Right atrium auricular region (tissue), 2 donors: ENCODE measurements around the gene MYOF. TPM values are rescaled to one million over a fixed set of nuclear protein-coding genes. Genes with fewer than 3 reads are reported as not detected.

Source experiments
- DNase-seq: peaks from one replicate; pipeline ENCODE4 v3.0.0-alpha.2; 2019; ENCODE audit warnings: low spot score
- H3K27ac ChIP-seq, 2 donors: fragments of 200-600 bp; sonication (generic); 1 replicate in 1 of 2; 2 replicates in 1 of 2; pipeline ENCODE4 v1.5.1; 2016 to 2019
- H3K27me3 ChIP-seq, 2 donors: fragments of 200-600 bp; sonication (generic); one replicate each; pipeline versions ENCODE4 v1.5.1 to v1.6.0; 2017 to 2019
- H3K36me3 ChIP-seq: fragments of 200-600 bp; sonication (generic); one replicate; pipeline ENCODE4 v1.5.1; 2016
- H3K4me1 ChIP-seq, 2 donors: fragments of 200-600 bp; sonication (generic); one replicate each; pipeline versions ENCODE4 v1.5.1 to v1.6.0; 2017 to 2019
- H3K4me3 ChIP-seq, 2 donors: fragments of 200-600 bp; sonication (generic); 1 replicate in 1 of 2; 2 replicates in 1 of 2; pipeline ENCODE4 v1.5.1; 2017 to 2019; ENCODE audit warnings: mild to moderate bottlenecking in 1 of 2, moderate library complexity in 1 of 2
- H3K9me3 ChIP-seq, 2 donors: fragments of 200-600 bp; sonication (generic); one replicate each; pipeline ENCODE4 v1.5.1; 2019
- total RNA-seq, 2 donors: library from RNA; depleted of rRNA; stranded (reverse); fragments of >200 nt; gene quantifications; one replicate each; pipeline ENCODE4 v1.1.0, GENCODE V29; 2016
- TF ChIP-seq, protein P1 (sequence below), 2 donors: fragments of 200-600 bp; sonication (generic); IDR thresholded peaks; one replicate each; pipeline ENCODE4 v1.5.1; 2019; ENCODE audit warnings: antibody characterized with exemption in 2 of 2

Gene MYOF
- total RNA-seq, 2 donors from 2014 or later: 13.4 to 14.1 TPM

DNA sequence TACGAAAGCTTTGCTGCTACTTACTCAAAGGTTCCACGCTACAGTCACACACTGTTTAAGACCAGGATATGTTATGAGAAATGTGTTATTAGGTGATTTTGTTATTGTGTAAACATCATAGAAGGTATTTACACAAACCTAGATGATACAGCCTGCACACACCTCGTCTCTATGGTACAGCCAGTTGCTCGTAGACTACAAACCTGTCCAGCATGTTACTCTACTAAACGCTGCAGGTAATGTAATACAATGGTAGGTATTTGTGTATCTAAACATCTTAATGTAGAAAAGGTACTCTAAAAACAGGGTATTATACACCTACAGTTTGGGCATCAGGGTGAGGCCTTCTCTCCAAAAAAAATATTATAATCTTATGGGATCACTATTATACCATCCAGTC, 181.2 kb downstream of the MYOF start:
- H3K36me3 ChIP-seq: no peaks in the 10 kb centered on the region
- no peaks in the 10 kb centered on the region for H3K9me3 ChIP-seq
- no peak overlapping the region for H3K27ac ChIP-seq
- no peak overlapping the region for H3K4me3 ChIP-seq
- H3K4me1 ChIP-seq: no peaks in the 10 kb centered on the region
- TF ChIP-seq, protein P1, sequence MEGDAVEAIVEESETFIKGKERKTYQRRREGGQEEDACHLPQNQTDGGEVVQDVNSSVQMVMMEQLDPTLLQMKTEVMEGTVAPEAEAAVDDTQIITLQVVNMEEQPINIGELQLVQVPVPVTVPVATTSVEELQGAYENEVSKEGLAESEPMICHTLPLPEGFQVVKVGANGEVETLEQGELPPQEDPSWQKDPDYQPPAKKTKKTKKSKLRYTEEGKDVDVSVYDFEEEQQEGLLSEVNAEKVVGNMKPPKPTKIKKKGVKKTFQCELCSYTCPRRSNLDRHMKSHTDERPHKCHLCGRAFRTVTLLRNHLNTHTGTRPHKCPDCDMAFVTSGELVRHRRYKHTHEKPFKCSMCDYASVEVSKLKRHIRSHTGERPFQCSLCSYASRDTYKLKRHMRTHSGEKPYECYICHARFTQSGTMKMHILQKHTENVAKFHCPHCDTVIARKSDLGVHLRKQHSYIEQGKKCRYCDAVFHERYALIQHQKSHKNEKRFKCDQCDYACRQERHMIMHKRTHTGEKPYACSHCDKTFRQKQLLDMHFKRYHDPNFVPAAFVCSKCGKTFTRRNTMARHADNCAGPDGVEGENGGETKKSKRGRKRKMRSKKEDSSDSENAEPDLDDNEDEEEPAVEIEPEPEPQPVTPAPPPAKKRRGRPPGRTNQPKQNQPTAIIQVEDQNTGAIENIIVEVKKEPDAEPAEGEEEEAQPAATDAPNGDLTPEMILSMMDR (IDR thresholded peaks at IDR 0.05): no peak
- no peaks in the 10 kb centered on the region for H3K27me3 ChIP-seq
- DNase-seq: no peak

DNA sequence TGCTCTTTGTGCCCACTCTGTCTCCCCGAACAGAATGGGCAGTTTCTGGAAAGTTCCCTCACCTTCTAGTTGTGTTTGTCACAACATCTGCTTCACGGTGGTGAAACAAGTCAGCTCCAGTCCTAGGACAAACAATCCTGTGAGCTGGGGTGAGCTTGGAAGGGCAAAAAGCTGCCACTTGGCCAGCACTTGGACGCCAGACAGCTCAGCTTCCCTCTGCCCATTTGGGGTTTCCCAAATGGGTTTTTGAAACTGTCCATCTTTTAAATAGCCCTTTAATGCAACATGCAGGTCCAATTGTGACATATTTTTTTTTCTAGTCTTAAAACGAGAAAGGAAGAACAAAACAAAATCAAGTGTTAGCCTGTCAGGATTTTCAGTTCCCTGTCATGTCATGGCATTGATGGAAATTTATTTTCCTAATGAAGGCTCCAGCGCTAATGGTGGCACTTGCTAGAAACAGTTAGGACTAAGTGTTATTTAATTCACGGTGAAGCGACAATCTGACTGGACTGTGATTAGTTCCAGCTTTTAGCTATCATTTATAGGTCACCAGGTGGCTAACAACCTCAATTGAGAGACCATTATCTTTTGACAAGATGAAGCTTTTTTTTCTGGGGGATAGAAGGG, 181.7 kb downstream of the MYOF start:
- Histone ChIP-seq H3K9me3 (no peaks in the 10 kb centered on the region), H3K27me3 (no peaks in the 10 kb centered on the region), H3K4me1 (no peaks in the 10 kb centered on the region), H3K27ac (no peak overlapping the region), H3K36me3 (no peaks in the 10 kb centered on the region), H3K4me3 (no peak overlapping the region)
- DNase-seq: no peak
- TF ChIP-seq, protein P1 (IDR thresholded peaks at IDR 0.05): no peak

DNA sequence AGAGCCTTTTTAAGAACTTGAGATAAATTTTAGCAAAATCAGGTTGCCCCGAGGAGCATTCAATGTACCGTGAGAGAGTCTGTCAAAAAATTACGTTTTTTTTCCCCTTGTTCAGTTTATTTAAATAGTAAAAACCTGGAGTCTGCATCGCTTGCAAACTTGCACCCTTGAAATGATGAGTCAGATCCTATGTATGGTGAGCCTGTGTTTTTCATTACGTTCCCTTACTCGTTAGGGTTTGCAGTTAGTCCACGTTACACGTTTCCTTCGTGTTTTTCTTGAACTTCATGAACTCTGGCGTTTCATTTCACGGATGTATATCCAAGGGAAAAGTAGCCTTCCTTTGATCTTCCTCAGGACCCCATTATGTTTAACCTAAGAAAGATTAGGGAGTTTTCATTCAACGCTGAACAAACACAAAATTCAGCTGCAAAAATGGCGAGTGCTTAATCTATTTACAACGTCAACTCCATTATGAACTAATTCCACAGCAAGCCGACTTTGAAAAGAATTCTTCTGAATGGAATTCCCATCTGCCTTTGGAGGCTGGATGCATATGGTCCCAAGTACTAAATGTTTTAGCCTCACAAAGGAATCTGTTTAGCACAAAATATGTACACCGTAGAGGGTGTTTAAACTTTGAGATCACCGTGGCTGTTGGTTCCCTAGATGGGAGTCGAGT, 182.4 kb downstream of the MYOF start:
- Histone ChIP-seq H3K4me1 (no peaks in the 10 kb centered on the region), H3K27ac (no peak overlapping the region)

DNA sequence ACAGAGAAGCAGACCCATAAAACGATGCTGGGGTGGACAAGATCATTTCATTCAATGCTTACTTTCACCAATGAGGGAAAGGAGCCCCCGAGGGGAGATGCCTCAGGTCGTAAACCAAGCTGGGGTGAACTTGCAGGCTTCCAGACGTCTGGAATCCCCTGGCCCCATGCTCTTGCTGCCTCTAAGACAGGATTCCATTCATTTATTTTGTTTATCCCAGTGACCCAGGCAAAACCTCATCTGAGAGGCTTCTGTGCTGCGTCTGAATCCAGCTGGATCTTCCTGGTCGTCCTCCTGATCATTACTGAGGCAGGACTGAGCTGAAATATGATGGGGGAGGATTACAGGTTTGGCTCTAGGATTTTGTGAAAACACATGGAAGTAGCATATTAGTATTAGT, 182.9 kb downstream of the MYOF start:
- DNase-seq: no peak
- Histone ChIP-seq H3K36me3 (no peaks in the 10 kb centered on the region), H3K27me3 (no peaks in the 10 kb centered on the region), H3K9me3 (no peaks in the 10 kb centered on the region), H3K4me3 (no peak overlapping the region), H3K27ac (no peak overlapping the region), H3K4me1 (no peaks in the 10 kb centered on the region)
- TF ChIP-seq, protein P1 (IDR thresholded peaks at IDR 0.05): no peak

More for the DNA sequence above, 182.4 kb downstream of the MYOF start:
- no peak for DNase-seq
- Histone ChIP-seq H3K27me3 (no peaks in the 10 kb centered on the region), H3K36me3 (no peaks in the 10 kb centered on the region), H3K4me3 (no peak overlapping the region), H3K9me3 (no peaks in the 10 kb centered on the region)
- TF ChIP-seq, protein P1 (IDR thresholded peaks at IDR 0.05): no peak

DNA sequence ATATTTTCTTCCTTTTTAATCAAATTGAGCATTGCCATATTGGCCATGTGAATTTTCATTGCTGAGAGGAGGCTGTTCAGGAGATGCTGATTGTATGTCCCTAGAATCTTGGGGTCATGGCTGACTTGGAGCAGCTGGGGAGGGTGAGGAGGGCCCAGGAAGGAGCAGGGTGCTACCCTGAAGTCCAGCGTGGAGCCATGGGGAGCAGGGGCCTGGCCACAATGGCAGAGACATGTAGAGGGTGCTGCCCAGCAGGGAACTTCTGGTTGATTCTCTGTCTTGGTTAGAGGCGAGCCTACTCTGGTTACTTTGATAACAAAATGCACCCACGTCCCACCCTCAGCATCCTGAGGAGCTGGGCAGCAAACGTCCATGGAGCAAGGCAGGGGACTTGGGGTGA, 186.0 kb downstream of the MYOF start:
- Histone ChIP-seq H3K36me3 (no peaks in the 10 kb centered on the region), H3K4me3 (no peak overlapping the region), H3K27me3 (no peaks in the 10 kb centered on the region), H3K9me3 (no peaks in the 10 kb centered on the region), H3K4me1 (no peaks in the 10 kb centered on the region), H3K27ac (no peak overlapping the region)
- no peak for DNase-seq
- TF ChIP-seq, protein P1 (IDR thresholded peaks at IDR 0.05): no peak
